Neuronal stem cell (in vitro differentiated cells): ENCODE measurements around the gene RIPOR1.
A peak's percentile ranks its signal among the peaks of the same experiment; 100 is the strongest.

ENCODE experiments used
- DNase-seq: peaks from one replicate; pipeline ENCODE4 v3.0.0-alpha.2; 2013; ENCODE audit warnings: low spot score
- H2AFZ ChIP-seq: one replicate; pipeline ENCODE4 v1.6.1; 2013; ENCODE audit warnings: mild to moderate bottlenecking, low read length, inconsistent platforms
- H2AK5ac ChIP-seq: 2 replicates; pipeline ENCODE4 v1.6.1; 2013; ENCODE audit warnings: low read depth, mild to moderate bottlenecking, inconsistent platforms, low read length, moderate library complexity, mixed read lengths
- H2BK120ac ChIP-seq: 2 replicates; pipeline ENCODE4 v1.6.1; 2013; ENCODE audit warnings: low read depth, mild to moderate bottlenecking, inconsistent platforms, low read length, moderate library complexity, mixed read lengths
- H2BK12ac ChIP-seq: one replicate; pipeline ENCODE4 v1.6.1; 2013; ENCODE audit warnings: low read length, inconsistent platforms
- H2BK15ac ChIP-seq: 2 replicates; pipeline ENCODE4 v1.6.1; 2013; ENCODE audit warnings: mild to moderate bottlenecking, low read length, inconsistent platforms, mixed read lengths
- H2BK5ac ChIP-seq: one replicate; pipeline ENCODE4 v1.6.1; 2013; ENCODE audit warnings: inconsistent platforms, mild to moderate bottlenecking, low read length, moderate library complexity
- H3K14ac ChIP-seq: one replicate; pipeline ENCODE4 v1.6.1; 2013; ENCODE audit warnings: low read length, inconsistent platforms
- H3K18ac ChIP-seq: 2 replicates; pipeline ENCODE4 v1.6.1; 2013; ENCODE audit warnings: low read length, inconsistent platforms
- H3K23ac ChIP-seq: 2 replicates; pipeline ENCODE4 v1.6.1; 2013; ENCODE audit warnings: low read depth, mild to moderate bottlenecking, mixed read lengths, low read length, inconsistent platforms; ENCODE audit not compliant: poor library complexity
- H3K27ac ChIP-seq: replicated peaks from 3 replicates; pipeline ENCODE4 v1.5.1; 2013; ENCODE audit warnings: low read length, inconsistent platforms
- H3K27me3 ChIP-seq, 3 experiments: 2 replicates each; pipeline ENCODE4 v1.6.1; 2013; ENCODE audit warnings: low read length in 3 of 3, mild to moderate bottlenecking in 2 of 3, inconsistent platforms in 1 of 3, low read depth in 1 of 3, mixed read lengths in 1 of 3, moderate library complexity in 1 of 3; ENCODE audit not compliant: control insufficient read depth in 3 of 3, insufficient read depth in 3 of 3
- H3K36me3 ChIP-seq, 2 donors: replicated peaks in 1 of 2; 2 replicates each; pipeline ENCODE4 v1.6.1; 2013; ENCODE audit warnings: low read length in 2 of 2; ENCODE audit not compliant: control insufficient read depth in 2 of 2, insufficient read depth in 2 of 2
- H3K4ac ChIP-seq: 2 replicates; pipeline ENCODE4 v1.6.1; 2013; ENCODE audit warnings: inconsistent platforms, mild to moderate bottlenecking, low read length, moderate library complexity
- H3K4me1 ChIP-seq, 2 donors: 1 replicate in 1 of 2; 2 replicates in 1 of 2; pipeline ENCODE4 v1.6.1; 2013; ENCODE audit warnings: low read length in 2 of 2, low read depth in 1 of 2; ENCODE audit not compliant: control insufficient read depth in 2 of 2, insufficient read depth in 1 of 2
- H3K4me2 ChIP-seq: one replicate; pipeline ENCODE4 v1.6.1; 2013; ENCODE audit warnings: mild to moderate bottlenecking, low read length, inconsistent platforms; ENCODE audit not compliant: insufficient read depth, poor library complexity, severe bottlenecking
- H3K4me3 ChIP-seq, 2 donors: 2 replicates each; pipeline ENCODE4 v1.5.1; 2013; ENCODE audit warnings: low read length in 2 of 2, mild to moderate bottlenecking in 2 of 2, inconsistent platforms in 1 of 2, moderate library complexity in 1 of 2
- H3K79me1 ChIP-seq: one replicate; pipeline ENCODE4 v1.6.1; 2013; ENCODE audit warnings: low read depth, mild to moderate bottlenecking, inconsistent platforms, low read length, moderate library complexity
- H3K9ac ChIP-seq: one replicate; pipeline ENCODE4 v1.6.1; 2013; ENCODE audit warnings: mild to moderate bottlenecking, low read depth, low read length, inconsistent platforms; ENCODE audit not compliant: poor library complexity
- H3K9me3 ChIP-seq, 2 donors: replicated peaks in 1 of 2; 2 replicates each; pipeline versions ENCODE3 to v1.6.1; 2013; ENCODE audit warnings: low read length in 2 of 2, mild to moderate bottlenecking in 2 of 2, inconsistent platforms in 1 of 2, low read depth in 1 of 2, mixed read lengths in 1 of 2, moderate library complexity in 1 of 2; ENCODE audit not compliant: control insufficient read depth in 2 of 2, insufficient read depth in 1 of 2
- H4K8ac ChIP-seq: one replicate; pipeline ENCODE4 v1.6.1; 2013; ENCODE audit warnings: low read depth, mild to moderate bottlenecking, inconsistent platforms, low read length, moderate library complexity
- H4K91ac ChIP-seq: one replicate; pipeline ENCODE4 v1.6.1; 2013; ENCODE audit warnings: low read length, low read depth, mild to moderate bottlenecking, inconsistent platforms; ENCODE audit not compliant: poor library complexity
- WGBS, 2 donors: extraction: QIAGEN DNeasy Blood & Tissue Kit; methylation state at CpG; one replicate each; pipeline ENCODE4 v1.1.7; 2013; ENCODE audit warnings: missing lambda C conversion rate in 2 of 2, mixed read lengths in 1 of 2; ENCODE audit not compliant: insufficient read length in 2 of 2, insufficient replicate concordance in 1 of 2; ENCODE audit errors: extremely low coverage in 2 of 2; 5-methylcytosine and 5-hydroxymethylcytosine counted together

The RIPOR1 gene

GRCh38 chr16:67552476-67552875 is 23.8 kb downstream of the RIPOR1 start:
- Histone ChIP-seq H3K27ac (peak overlapping the region; percentile 31), H4K8ac (no peak overlapping the region), H3K4me1 (no peaks in the 10 kb centered on the region), H2AK5ac (no peak overlapping the region), H2BK120ac (no peak overlapping the region), H3K23ac (no peak overlapping the region), H2BK15ac (no peak overlapping the region), H2AFZ (no peak overlapping the region), H3K4ac (no peak overlapping the region), H3K79me1 (no peaks in the 10 kb centered on the region), H3K4me3 (no peak overlapping the region), H3K18ac (no peak overlapping the region), H3K27me3 (no peaks in the 10 kb centered on the region), H3K36me3 (peaks cover 5 to 26% of the 10 kb centered on the region in 2 donors), H3K4me2 (no peak overlapping the region), H2BK12ac (no peak overlapping the region), H3K9me3 (no peaks in the 10 kb centered on the region), H4K91ac (no peak overlapping the region), H3K9ac (no peak overlapping the region), H3K14ac (no peak overlapping the region), H2BK5ac (no peak overlapping the region)
- no peak for DNase-seq
- no CpG with 5 or more reads among the region's 4 CpGs for WGBS, 2 donors

GRCh38 chr16:67555795-67556212 is 27.2 kb downstream of the RIPOR1 start:
- Histone ChIP-seq H3K9me3 (no peaks in the 10 kb centered on the region), H4K91ac (no peak overlapping the region), H2BK5ac (no peak overlapping the region), H4K8ac (no peak overlapping the region), H3K79me1 (no peaks in the 10 kb centered on the region), H2BK12ac (no peak overlapping the region), H3K4me3 (no peak overlapping the region), H3K27ac (no peak overlapping the region), H2BK120ac (no peak overlapping the region), H3K14ac (no peak overlapping the region), H2AK5ac (no peak overlapping the region), H3K4me1 (peaks cover 0 to under 1% of the 10 kb centered on the region in 2 donors), H3K4ac (no peak overlapping the region), H3K4me2 (no peak overlapping the region), H3K9ac (no peak overlapping the region), H2BK15ac (no peak overlapping the region), H2AFZ (no peak overlapping the region), H3K27me3 (peaks cover 0 to 2% (median 0%) of the 10 kb centered on the region in 3 experiments), H3K23ac (no peak overlapping the region), H3K36me3 (peaks cover 0 to 19% of the 10 kb centered on the region in 2 donors), H3K18ac (no peak overlapping the region)
- WGBS, 2 donors, result no CpG with 5 or more reads among the region's 3 CpGs
- DNase-seq, result no peak

GRCh38 chr16:67558859-67559258 is 30.2 kb downstream of the RIPOR1 start:
- Histone ChIP-seq H3K36me3 (peaks cover 0 to 14% of the 10 kb centered on the region in 2 donors), H2BK15ac (no peak overlapping the region), H3K4me1 (peaks cover 3 to 5% of the 10 kb centered on the region in 2 donors), H4K91ac (no peak overlapping the region), H2BK12ac (no peak overlapping the region), H3K27me3 (peaks cover 0 to 2% (median 0%) of the 10 kb centered on the region in 3 experiments), H2AFZ (no peak overlapping the region), H3K4me2 (no peak overlapping the region), H3K4ac (no peak overlapping the region), H2AK5ac (no peak overlapping the region), H3K14ac (no peak overlapping the region), H3K27ac (no peak overlapping the region), H3K79me1 (peaks cover 6% of the 10 kb centered on the region), H2BK5ac (no peak overlapping the region), H3K23ac (no peak overlapping the region), H3K18ac (no peak overlapping the region), H3K9me3 (no peaks in the 10 kb centered on the region), H4K8ac (no peak overlapping the region), H3K4me3 (no peak overlapping the region), H3K9ac (no peak overlapping the region), H2BK120ac (no peak overlapping the region)
- no peak for DNase-seq
- no CpG with 5 or more reads among the region's 1 CpG for WGBS, 2 donors

- Histone ChIP-seq H2BK120ac (no peak overlapping the region), H3K27ac (no peak overlapping the region)
- WGBS, 2 donors, result no CpG with 5 or more reads among the region's 8 CpGs
Observed at GRCh38 chr16:67560827-67561342, 32.3 kb downstream of the RIPOR1 start.

More at GRCh38 chr16:67560827-67561342, 32.3 kb downstream of the RIPOR1 start:
- no peak overlapping the region for H2BK5ac ChIP-seq
- no peak overlapping the region for H2AFZ ChIP-seq
- no peak overlapping the region for H2AK5ac ChIP-seq
- H2BK12ac ChIP-seq, result no peak overlapping the region
- peak overlapping the region in 1 of 2 donors; percentile 98 for H3K4me3 ChIP-seq
- H3K4me2 ChIP-seq, result no peak overlapping the region
- H3K14ac ChIP-seq, result no peak overlapping the region
- H3K9me3 ChIP-seq, result no peaks in the 10 kb centered on the region
- no peak overlapping the region for H3K4ac ChIP-seq
- H4K8ac ChIP-seq, result no peak overlapping the region
- DNase-seq, result no peak
- H3K9ac ChIP-seq, result no peak overlapping the region
- H3K18ac ChIP-seq, result no peak overlapping the region
- H3K4me1 ChIP-seq, result peaks cover 3 to 5% of the 10 kb centered on the region in 2 donors
- peaks cover 0 to 2% (median 0%) of the 10 kb centered on the region in 3 experiments for H3K27me3 ChIP-seq
- H4K91ac ChIP-seq, result no peak overlapping the region
- no peak overlapping the region for H3K23ac ChIP-seq
- H3K36me3 ChIP-seq, result peaks cover 0 to 8% of the 10 kb centered on the region in 2 donors
- H2BK15ac ChIP-seq, result no peak overlapping the region
- peaks cover 6% of the 10 kb centered on the region for H3K79me1 ChIP-seq
